Lung (tissue), 12 donors: ENCODE measurements around the gene ALG1. TPM values are rescaled to one million over a fixed set of nuclear protein-coding genes. Genes with fewer than 3 reads are reported as not detected.
"Not testable (repeated sequence)": the region's sequence is repeated elsewhere in the genome, so short reads cannot be mapped to it uniquely, and the experiment has no call there.

Experiments used
- ATAC-seq: fragments of 200-7000 bp; cut with Tn5 transposase; one replicate; pipeline ENCODE4 v1.9.1; 2020; ENCODE audit warnings: moderate number of reproducible peaks; ENCODE audit not compliant: insufficient read depth, low FRiP score
- DNase-seq, 3 donors: peaks; one replicate each; pipeline ENCODE4 v3.0.0-alpha.2; 2013 to 2017
- H3K27ac ChIP-seq, 2 donors: one replicate each; pipeline ENCODE4 v1.5.1; 2013; ENCODE audit warnings: mild to moderate bottlenecking in 2 of 2, moderate library complexity in 2 of 2, control low read depth in 1 of 2, inconsistent platforms in 1 of 2, low read depth in 1 of 2, low read length in 1 of 2
- H3K27me3 ChIP-seq, 3 donors: one replicate each; pipeline ENCODE4 v1.5.1; 2013; ENCODE audit warnings: low read length in 2 of 3; ENCODE audit not compliant: control insufficient read depth in 3 of 3, insufficient read depth in 3 of 3
- H3K36me3 ChIP-seq, 4 donors: one replicate each; pipeline ENCODE4 v1.5.1; 2013; ENCODE audit warnings: low read length in 4 of 4, mild to moderate bottlenecking in 1 of 4, moderate library complexity in 1 of 4; ENCODE audit not compliant: control insufficient read depth in 4 of 4, insufficient read depth in 4 of 4
- H3K4me1 ChIP-seq, 5 donors: one replicate each; pipeline ENCODE4 v1.5.1; 2013; ENCODE audit warnings: low read length in 5 of 5, mild to moderate bottlenecking in 2 of 5, moderate library complexity in 1 of 5; ENCODE audit not compliant: control insufficient read depth in 5 of 5, insufficient read depth in 5 of 5
- H3K4me3 ChIP-seq: one replicate; pipeline ENCODE4 v1.5.1; 2013; ENCODE audit warnings: mild to moderate bottlenecking, control low read depth, moderate library complexity
- H3K9ac ChIP-seq, 2 donors: one replicate each; pipeline ENCODE4 v1.5.1; 2013; ENCODE audit warnings: low read length in 2 of 2, control low read depth in 1 of 2; ENCODE audit not compliant: insufficient read depth in 1 of 2
- H3K9me3 ChIP-seq, 4 donors: one replicate each; pipeline ENCODE4 v1.5.1; 2013; ENCODE audit warnings: low read length in 3 of 4, mild to moderate bottlenecking in 1 of 4, moderate library complexity in 1 of 4; ENCODE audit not compliant: control insufficient read depth in 4 of 4, insufficient read depth in 3 of 4
- CTCF ChIP-seq: IDR thresholded peaks from 2 replicates; pipeline ENCODE4 v1.5.1; 2012; ENCODE audit warnings: mild to moderate bottlenecking; ENCODE audit errors: control extremely low read depth, extremely low read depth
- WGBS, 2 donors: extraction: QIAGEN DNeasy Blood & Tissue Kit; methylation state at CpG; one replicate each; pipeline ENCODE4 v1.1.7; 2013; 5-methylcytosine and 5-hydroxymethylcytosine counted together
- polyA plus RNA-seq, 2 donors: library from polyadenylated mRNA; stranded (reverse); fragments of 200-250 nt; gene quantifications; one replicate each; pipeline ENCODE4 v1.2.1, GENCODE V29; 2013
- total RNA-seq, 2 donors: library from RNA; depleted of rRNA in 1 of 2; stranded (reverse); fragments of >200 nt in 1 of 2; gene quantifications; one replicate each; pipeline ENCODE4 v1.2.1, GENCODE V29; 2014 to 2021
- donor health status: control.
- donor health status: control.
- donor health status: Bipolar disorder and iron deficiency.
- donor health status: healthy.
- donor health status: DM: yes; HTN: yes; CAD: no.

Gene ALG1
- total and polyA plus RNA-seq, 4 donors, result 19.6 to 31.7 (median 24.3) TPM

GRCh38 chr16:5071341-5071680 lies 332 bp upstream of the ALG1 start:
- DNase-seq, result no peak
- no peak overlapping the region for H3K9ac ChIP-seq
- no peak for ATAC-seq
- no peak overlapping the region for H3K4me3 ChIP-seq
- no peaks in the 10 kb centered on the region for H3K27me3 ChIP-seq
- no peak for TF ChIP-seq CTCF
- peak overlapping the region; percentile 57 to 92 for H3K27ac ChIP-seq
- H3K4me1 ChIP-seq, result peaks cover 0 to 11% (median under 1%) of the 10 kb centered on the region in 5 donors
- no peaks in the 10 kb centered on the region for H3K9me3 ChIP-seq
- 54 to 64% methylated on average over 7 of the region's 7 CpGs for WGBS, 2 donors
- peaks cover 3 to 14% (median 11%) of the 10 kb centered on the region in 4 donors for H3K36me3 ChIP-seq

- H3K4me3 ChIP-seq, result peak overlapping the region; percentile 85
- DNase-seq, result no peak
- H3K36me3 ChIP-seq, result peaks cover 3 to 22% (median 11%) of the 10 kb centered on the region in 4 donors
- WGBS, 2 donors, result 61 to 70% methylated on average over 12 of the region's 12 CpGs
- no peaks in the 10 kb centered on the region for H3K27me3 ChIP-seq
- H3K9me3 ChIP-seq, result no peaks in the 10 kb centered on the region
- H3K27ac ChIP-seq, result peak overlapping the region in 1 of 2 donors; percentile 92
- no peak for TF ChIP-seq CTCF
- peaks cover 0 to 10% (median 0%) of the 10 kb centered on the region in 5 donors for H3K4me1 ChIP-seq
- H3K9ac ChIP-seq, result peak overlapping the region; percentile 37 to 69
- ATAC-seq, result no peak
Observed at GRCh38 chr16:5072334-5073278, 963 bp downstream of the ALG1 start.

GRCh38 chr16:5073279-5073629 lies 1.6 kb downstream of the ALG1 start:
- Histone ChIP-seq H3K27ac (no peak overlapping the region), H3K27me3 (no peaks in the 10 kb centered on the region), H3K4me3 (no peak overlapping the region), H3K9ac (no peak overlapping the region), H3K9me3 (no peaks in the 10 kb centered on the region), H3K4me1 (peaks cover 0 to 10% (median 0%) of the 10 kb centered on the region in 5 donors), H3K36me3 (peaks cover 3 to 22% (median 11%) of the 10 kb centered on the region in 4 donors)
- TF ChIP-seq CTCF, result no peak
- DNase-seq, result no peak
- WGBS, 2 donors, result 84 to 92% methylated on average over 2 of the region's 2 CpGs
- ATAC-seq, result no peak

GRCh38 chr16:5073771-5074170 lies 2.1 kb downstream of the ALG1 start:
- WGBS, 2 donors, result 96 to 97% methylated on average over 15 of the region's 15 CpGs
- H3K27ac ChIP-seq, H3K4me3 ChIP-seq, H3K27me3 ChIP-seq, H3K4me1 ChIP-seq, H3K9me3 ChIP-seq, ATAC-seq, H3K9ac ChIP-seq, DNase-seq: not testable (repeated sequence)
- peaks cover 3 to 26% (median 11%) of the 10 kb centered on the region in 4 donors for H3K36me3 ChIP-seq
